ENCODE measurements around the gene RPL11.
"Not testable (repeated sequence)": the region's sequence is repeated elsewhere in the genome, so short reads cannot be mapped to it uniquely, and the experiment has no call there.

RPL11 gene

GRCh38 chr1:23687680-23688079 lies 3.9 kb upstream of the RPL11 start:
- not testable (repeated sequence) for DNase-seq

DNA sequence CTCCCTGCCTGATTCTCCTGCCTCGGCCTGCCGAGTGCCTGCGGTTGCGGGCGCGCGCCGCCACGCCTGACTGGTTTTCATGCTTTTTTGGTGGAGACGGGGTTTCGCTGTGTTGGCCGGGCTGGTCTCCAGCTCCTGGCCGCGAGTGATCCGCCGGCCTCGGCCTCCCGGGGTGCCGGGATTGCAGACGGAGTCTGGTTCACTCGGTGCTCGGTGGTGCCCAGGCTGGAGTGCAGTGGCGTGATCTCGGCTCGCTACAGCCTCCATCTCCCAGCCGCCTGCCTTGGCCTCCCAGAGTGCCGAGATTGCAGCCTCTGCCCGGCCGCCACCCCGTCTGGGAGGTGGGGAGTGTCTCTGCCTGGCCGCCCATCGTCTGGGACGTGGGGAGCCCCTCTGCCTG lies 3.3 kb upstream of the RPL11 start:
- not testable (repeated sequence) for DNase-seq

GRCh38 chr1:23692308-23692871 lies 784 bp downstream of the RPL11 start:
- DNase-seq, result no peak

- no peak for DNase-seq
Observed at GRCh38 chr1:23693599-23693998, 2.0 kb downstream of the RPL11 start.

DNA sequence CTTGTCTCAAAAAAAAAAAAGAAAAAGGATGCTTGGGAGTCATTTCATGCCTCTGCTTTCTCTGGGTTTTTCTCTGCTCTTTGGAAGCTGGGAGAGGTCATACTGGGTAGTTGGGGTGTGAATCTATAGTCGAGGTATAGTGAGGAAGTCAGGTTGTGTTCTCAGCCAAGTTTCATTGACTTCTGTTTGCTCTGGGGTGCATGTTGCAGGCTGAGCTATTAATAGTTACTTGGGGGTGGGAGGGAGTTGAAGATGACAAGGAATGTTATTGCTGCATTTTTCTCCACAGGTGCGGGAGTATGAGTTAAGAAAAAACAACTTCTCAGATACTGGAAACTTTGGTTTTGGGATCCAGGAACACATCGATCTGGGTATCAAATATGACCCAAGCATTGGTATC lies 2.8 kb downstream of the RPL11 start:
- no peak for DNase-seq

- no peak for DNase-seq
Observed at GRCh38 chr1:23695667-23696066, 4.1 kb downstream of the RPL11 start.

DNA sequence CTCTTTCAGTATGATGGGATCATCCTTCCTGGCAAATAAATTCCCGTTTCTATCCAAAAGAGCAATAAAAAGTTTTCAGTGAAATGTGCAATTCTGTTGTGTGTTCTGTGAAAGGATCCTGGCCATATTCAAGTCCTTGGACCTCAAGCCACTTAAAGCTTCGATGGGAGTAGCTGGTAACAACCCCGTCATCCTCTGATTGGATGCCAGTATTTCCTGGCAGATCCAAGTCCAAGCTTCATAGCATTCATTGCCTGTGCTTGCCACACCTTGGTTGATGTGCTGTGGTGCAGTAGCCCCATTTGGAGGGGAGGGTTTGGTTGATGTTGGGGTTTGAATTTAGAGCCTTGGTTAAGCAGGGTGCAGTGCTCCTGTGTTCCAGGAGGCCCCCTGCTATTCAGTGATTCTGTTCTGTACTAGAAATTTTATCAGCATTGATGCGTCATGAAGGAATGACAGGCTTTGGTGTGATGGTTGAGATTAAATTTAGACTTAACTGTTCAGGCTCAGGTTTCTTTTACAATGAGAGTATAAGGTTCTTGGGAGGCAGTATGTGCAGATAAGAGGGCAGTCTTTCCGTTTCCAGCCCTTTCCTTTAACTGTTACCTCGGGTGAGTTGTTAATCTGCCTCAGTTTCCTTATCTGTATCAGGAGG lies 4.9 kb downstream of the RPL11 start:
- DNase-seq, result no peak

GRCh38 chr1:23698466-23698865 lies 6.9 kb downstream of the RPL11 start:
- no peak for DNase-seq

DNA sequence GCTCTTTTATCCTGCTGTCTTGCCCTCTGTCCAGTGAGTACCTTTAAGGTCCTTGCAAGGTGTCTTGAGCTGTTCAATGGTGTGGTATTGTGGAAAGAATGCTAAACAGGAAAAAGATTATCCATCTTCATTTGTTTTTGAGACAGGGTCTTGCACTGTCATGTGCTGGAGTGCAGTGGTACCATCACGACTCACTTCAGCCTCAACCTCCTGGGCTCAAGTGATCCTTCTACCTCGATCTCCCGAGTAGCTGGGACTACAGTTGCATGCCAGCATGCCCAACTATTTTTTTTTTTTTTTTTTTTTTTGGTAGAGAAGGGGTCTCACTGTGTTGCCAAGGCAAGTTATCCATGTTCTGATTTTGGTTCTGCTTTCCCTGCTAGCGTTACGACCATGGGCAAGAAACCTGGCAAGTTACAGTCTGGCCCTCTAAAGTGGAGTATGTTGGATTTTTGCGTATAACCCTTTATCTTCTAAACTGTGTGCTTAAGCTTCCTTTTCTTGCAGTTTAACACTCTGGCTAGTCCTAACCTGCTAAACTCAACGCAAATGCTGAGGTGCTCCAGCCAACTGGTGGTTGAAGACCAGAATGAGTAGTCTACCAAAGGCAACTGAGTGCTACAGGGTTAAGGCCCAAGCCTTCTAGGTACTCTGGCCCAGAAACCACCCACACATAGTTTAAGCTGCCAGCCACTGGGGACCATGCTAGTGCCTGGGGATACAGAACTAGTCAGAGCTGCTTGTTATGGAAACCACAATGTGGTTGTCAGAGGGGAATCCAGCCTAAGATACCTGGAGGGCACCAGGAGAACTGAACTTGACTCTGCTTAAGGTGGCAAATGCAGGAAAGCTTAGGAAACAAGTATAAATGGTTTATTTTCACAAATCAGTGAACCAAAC lies 7.9 kb downstream of the RPL11 start:
- no peak for DNase-seq

DNA sequence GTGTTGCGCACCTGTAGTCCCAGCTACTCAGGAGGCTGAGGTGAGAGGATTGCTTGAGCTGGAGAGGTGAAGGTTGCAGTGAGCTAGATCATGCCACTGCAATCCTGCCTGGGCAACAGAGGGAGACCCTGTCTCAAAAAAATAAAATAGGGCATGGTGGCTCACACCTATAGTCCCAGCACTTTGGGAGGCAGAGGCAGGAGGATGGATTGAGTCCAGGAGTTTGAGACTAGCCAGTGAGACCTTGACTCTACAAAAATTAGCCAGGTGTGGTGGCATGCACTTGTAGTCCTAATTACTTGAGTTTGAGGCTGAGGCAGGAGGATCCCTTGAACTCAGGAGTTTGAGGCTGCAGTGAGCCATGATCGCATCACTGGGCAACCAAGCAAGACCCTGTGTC lies 9.7 kb downstream of the RPL11 start:
- no peak for DNase-seq

- DNase-seq, result no peak
Observed at GRCh38 chr1:23701996-23702395, 10.4 kb downstream of the RPL11 start.

GRCh38 chr1:23704834-23705495 lies 13.4 kb downstream of the RPL11 start:
- DNase-seq, result no peak

DNA sequence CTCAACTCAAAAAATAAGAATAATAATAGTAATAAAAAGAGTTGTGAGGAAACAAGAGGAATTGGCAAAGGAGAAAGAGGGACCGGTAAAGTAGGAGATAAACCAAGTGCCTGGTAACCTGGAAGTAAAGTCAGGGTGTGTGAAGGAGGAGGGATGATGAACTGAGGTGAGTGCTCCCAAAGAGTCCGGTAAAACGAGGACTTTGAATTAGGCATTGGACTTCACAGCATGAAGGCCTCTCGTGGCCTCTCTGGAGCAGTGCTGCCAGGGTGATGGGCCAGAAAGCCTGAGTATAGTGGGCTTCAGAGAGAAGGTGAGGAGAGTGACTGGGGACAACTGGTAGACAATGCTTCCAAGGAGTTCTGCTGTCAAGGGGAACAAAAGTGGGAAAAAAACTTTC lies 17.6 kb downstream of the RPL11 start:
- no peak for DNase-seq

DNA sequence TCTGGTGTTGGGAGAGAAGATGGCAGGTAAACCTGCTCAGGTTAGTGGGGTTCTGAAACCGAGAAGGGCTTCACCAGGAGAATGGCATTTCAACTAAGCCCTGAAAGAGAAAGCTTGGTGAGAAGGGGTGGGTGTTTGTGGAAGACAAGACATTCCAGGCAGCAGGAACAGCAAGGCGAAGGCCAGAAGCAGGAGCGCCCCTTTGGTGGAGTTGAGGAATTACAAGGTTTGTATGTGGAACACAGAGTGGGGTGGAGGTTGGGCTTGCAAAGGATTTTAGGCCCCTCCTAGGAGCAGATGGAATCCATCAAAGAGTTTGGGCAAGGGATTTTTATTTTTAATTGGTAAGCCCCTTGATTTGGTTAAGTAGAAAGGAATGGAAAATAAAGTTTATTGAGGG lies 26.9 kb downstream of the RPL11 start:
- no peak for DNase-seq

DNA sequence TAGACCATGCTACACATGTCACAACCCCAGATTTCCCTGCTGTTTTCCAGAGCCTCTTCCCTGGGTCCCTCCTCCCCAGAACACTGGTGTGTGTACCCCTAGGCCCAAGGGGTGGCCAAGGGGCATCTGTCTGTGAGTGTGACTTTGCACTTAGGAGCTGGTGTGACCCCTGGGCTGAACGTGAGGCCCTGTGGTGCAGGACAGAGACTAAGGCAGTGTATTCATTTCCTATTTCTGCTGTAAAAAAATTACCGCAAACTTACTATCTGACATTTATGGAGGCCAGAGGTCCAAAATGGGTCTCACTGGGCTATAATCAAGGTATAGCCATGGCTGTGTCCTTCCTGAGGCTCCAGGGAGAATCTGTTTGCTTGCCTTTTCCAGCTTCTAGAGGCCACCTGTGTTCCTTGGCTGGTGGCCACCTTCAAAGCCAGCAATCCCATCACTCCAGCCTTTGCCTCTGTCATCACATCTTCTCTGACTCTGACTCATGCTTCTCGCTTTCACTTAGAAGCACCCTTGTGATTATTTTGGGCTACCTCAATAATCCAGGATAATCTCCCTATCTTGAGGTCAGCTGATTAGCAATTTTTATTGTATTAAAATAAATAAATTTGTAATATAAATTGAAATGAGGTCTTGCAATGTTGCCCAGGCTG lies 27.7 kb downstream of the RPL11 start:
- DNase-seq, result no peak

DNA sequence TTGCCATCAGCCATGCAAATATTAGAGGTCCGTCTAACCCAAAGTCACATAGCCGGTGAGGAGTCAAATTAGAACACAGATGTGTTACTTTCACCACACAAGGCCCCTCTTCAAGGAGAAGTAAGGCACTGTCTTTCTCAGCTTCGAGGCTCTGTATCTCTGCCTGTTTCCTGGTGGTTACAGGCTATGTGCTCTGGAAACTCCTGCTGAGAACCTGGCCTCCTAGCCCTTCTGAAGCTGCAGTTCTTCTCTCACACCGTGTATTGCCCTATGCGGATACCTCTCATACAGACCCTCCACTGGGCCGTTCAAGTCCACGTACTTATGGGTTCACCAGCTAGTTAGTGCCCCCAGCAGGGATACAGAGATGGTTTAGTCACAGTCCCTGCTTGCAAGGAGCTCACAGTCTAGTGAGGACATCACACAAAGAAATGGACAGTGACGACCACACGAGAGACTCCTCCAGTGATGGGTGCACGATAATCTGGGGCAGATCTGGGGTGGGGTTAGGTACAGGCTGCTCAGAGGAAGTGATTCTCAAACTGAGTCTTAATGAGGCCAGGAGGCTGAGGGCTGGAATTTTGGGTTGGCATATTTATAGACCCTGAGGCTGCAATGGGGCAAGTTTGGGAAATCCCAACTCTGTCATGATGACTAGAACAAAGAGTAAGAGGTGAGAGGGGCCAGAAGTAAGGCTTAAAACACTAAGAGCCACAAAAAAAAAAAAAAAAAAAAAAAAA lies 28.8 kb downstream of the RPL11 start:
- DNase-seq, result no peak

- DNase-seq, result no peak
Observed at GRCh38 chr1:23722652-23723051, 31.0 kb downstream of the RPL11 start.

DNA sequence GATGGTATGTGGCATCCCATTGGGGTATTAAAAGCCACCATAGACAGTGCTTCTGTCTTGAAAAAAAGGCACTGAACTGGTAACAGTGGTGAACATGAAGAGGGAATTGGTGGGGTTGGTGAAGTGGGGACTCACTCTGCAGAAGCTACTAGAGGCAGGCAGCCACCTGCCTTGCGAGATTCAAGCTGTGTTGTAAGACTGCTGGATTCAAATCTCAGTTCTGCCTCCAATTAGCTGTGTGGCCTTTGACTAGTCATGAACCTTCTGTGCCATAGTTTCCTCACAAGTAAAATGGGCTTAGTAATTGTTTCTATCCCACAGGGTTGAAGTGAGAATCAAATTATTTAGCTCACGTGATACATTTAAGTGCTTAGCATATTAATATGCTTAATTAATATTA lies 35.1 kb downstream of the RPL11 start:
- no peak for DNase-seq

DNA sequence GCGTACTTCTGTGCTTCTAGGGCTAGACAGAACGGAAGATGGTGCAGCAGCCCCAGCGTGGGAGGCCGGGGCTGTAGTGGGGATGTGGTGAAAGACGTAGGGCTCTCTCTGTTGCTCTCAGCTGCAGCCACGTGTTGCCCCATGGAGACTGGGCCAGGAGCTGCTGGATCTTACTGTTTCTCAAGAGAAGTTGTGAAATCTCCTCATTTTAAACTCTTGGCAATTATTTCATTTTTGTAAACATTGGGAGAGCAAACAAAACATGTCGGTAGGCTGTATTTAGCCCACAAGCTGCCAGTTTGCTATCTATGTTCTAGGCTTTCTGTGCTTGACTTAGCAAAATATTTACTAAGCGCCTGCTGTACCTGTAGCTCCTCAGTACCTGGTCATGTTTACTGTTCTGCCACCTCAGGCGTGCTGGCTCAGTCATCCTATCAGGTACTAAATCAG lies 35.8 kb downstream of the RPL11 start:
- no peak for DNase-seq

DNA sequence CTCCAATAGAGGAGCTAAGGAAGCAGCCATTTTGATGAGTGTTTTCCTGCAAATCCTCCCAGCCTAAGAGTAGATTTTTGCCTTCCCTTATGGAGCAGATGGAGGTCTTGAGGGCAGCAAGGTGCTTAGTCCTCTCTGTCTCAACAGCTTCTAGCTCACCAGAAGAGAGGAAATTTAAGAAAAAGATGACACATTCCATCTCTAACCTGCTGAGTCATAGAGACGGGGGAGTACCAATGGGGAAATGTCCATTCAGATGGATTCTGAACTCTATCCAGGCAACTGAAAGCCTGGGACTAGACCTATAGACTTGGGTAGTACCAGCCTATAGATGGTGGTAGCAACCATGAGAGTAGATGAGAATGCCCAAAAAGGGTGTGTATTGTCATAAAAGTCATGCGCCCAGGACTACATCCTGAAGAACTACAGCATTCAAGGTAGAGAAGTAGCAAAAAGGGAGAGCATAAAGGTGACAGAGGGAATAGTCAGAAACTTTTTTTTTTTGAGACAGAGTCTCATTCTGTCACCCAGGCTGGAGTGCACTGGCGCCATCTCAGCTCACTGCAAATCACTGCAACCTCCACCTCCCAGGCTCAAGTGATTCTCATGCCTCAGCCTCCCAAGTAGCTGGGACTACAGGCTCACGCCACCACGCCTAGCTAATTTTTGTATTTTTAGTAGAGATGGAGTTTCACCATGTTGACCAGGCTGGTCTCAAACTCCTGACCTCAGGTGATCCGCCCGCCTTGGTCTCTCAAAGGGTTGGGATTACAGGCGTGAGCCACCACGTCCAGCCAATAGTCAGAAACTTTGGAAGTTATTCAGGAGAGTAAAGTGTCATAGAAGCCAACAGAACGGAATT lies 41.0 kb downstream of the RPL11 start:
- DNase-seq, result no peak

- not testable (repeated sequence) for DNase-seq
Observed at GRCh38 chr1:23733281-23733680, 41.7 kb downstream of the RPL11 start.

Data from left hindlimb (tissue), 1 donor.